T-helper 2 cell (primary cell): Measurements from ENCODE around the gene ZBP1.
"Not testable (repeated sequence)": the region's sequence is repeated elsewhere in the genome, so short reads cannot be mapped to it uniquely, and the experiment has no call there.

Experiments
- DNase-seq, 5 experiments: peaks; one replicate each; pipeline versions ENCODE4 v3.0.0 to v3.0.0-alpha.2; 2012 to 2022

ZBP1 gene

GRCh38 chr20:57638895-57639236, 18.6 kb upstream of the ZBP1 start:
- DNase-seq, result no peak

GRCh38 chr20:57638173-57638894, 18.1 kb upstream of the ZBP1 start:
- DNase-seq, result no peak

- DNase-seq, result peak in 2 of 5 experiments; percentile 50 to 61
These were observed 13.8 kb upstream of the ZBP1 start for GRCh38 chr20:57633945-57634491.

- no peak for DNase-seq
These were observed 12.1 kb upstream of the ZBP1 start for GRCh38 chr20:57632286-57632685.

GRCh38 chr20:57630061-57630460, 9.8 kb upstream of the ZBP1 start:
- no peak for DNase-seq

GRCh38 chr20:57629491-57629901, 9.3 kb upstream of the ZBP1 start:
- DNase-seq, result not testable (repeated sequence)

GRCh38 chr20:57628962-57629308, 8.7 kb upstream of the ZBP1 start:
- DNase-seq, result not testable (repeated sequence)

GRCh38 chr20:57628047-57628961, 8.1 kb upstream of the ZBP1 start:
- peak in 3 of 5 experiments; percentile 28 to 86 (median 67) for DNase-seq

- no peak for DNase-seq
These were observed 7.1 kb upstream of the ZBP1 start for GRCh38 chr20:57627339-57627738.

GRCh38 chr20:57625978-57626377, 5.8 kb upstream of the ZBP1 start:
- DNase-seq, result no peak

GRCh38 chr20:57625181-57625958, 5.1 kb upstream of the ZBP1 start:
- DNase-seq, result no peak

- DNase-seq, result no peak
These were observed 3.9 kb upstream of the ZBP1 start for GRCh38 chr20:57624124-57624523.

- DNase-seq, result peak; percentile 38 to 67 (median 55)
These were observed 2.6 kb upstream of the ZBP1 start for GRCh38 chr20:57622579-57623381.

GRCh38 chr20:57622201-57622570, 2.0 kb upstream of the ZBP1 start:
- no peak for DNase-seq

GRCh38 chr20:57621421-57622200, 1.4 kb upstream of the ZBP1 start:
- no peak for DNase-seq

GRCh38 chr20:57620999-57621398, 773 bp upstream of the ZBP1 start:
- no peak for DNase-seq

GRCh38 chr20:57619051-57619831, 985 bp downstream of the ZBP1 start:
- DNase-seq, result peak in 4 of 5 experiments; percentile 32 to 96 (median 72)

- no peak for DNase-seq
These were observed 1.5 kb downstream of the ZBP1 start for GRCh38 chr20:57618764-57619050.

GRCh38 chr20:57618091-57618763, 2.0 kb downstream of the ZBP1 start:
- DNase-seq, result peak in 1 of 5 experiments; percentile 38
